ENCODE data around the gene ADH7.
"Not testable (repeated sequence)": the region's sequence is repeated elsewhere in the genome, so short reads cannot be mapped to it uniquely, and the experiment has no call there.

Gene ADH7

GRCh38 chr4:99415762-99416161 lies 19.4 kb downstream of the ADH7 start:
- DNase-seq (ENCODE audit: low read depth) = not testable (repeated sequence)

DNA sequence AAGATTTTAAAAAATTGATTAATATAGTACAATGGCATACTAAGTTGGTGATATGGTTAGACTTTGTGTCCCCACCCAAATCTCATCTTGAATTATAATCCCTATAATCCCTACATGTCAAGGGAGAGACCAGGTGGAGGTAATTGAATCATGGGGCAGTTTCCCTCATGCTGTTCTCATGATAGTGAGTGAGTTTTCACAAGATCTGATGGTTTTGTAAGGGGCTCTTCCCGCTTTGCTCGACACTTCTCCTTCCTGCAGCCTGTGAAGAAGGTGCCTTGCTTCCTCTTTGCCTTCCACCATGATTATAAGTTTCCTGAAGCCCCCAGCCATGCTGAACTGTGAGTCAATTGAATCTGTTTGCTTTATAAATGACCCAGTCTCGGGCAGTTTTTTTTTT lies 20.2 kb downstream of the ADH7 start:
- not testable (repeated sequence) for DNase-seq (ENCODE audit: low read depth)

GRCh38 chr4:99414401-99414800 lies 20.7 kb downstream of the ADH7 start:
- no peak for DNase-seq (ENCODE audit: low read depth)

- no peak for DNase-seq (ENCODE audit: low read depth)
Observed at GRCh38 chr4:99413140-99413539, 22.0 kb downstream of the ADH7 start.

DNA sequence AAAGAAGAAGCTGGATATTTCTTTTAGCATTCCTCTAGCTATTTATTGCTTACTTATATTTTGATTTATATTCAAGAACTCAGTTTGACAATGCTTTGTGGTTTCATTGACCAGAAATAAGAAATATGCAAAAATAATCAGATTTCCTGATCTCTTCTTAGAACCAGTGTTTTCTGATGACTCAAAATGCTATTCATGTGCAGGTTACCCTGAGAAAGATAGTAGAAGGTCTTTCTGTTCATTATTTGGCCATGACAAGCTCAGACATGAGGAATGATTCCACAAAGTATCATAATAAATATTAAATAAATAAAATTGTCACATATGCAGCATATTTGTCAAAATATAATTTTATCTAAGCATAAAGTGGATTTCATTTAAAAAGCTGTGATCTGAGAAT lies 24.1 kb downstream of the ADH7 start:
- DNase-seq (ENCODE audit: low read depth) = no peak

DNA sequence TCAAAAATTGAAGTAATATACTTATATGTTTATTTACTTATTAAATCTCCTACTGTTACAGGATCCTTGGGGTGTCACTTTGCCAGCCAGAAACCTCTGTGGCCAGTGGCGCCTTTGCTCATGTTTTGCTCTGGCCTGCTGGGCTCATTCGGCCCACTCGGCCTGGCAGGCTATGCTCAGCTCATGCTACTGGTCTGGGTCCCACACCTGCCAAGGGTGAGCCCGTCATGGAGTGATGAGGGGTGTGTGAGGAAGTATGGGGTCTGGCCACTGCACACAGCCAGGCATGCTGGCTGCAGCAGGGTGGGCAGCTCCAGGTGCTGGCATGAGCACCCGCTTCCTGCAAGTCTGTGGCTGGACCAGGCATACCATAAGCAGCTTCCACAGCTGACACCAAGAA lies 25.1 kb downstream of the ADH7 start:
- DNase-seq (ENCODE audit: low read depth) = no peak

DNA sequence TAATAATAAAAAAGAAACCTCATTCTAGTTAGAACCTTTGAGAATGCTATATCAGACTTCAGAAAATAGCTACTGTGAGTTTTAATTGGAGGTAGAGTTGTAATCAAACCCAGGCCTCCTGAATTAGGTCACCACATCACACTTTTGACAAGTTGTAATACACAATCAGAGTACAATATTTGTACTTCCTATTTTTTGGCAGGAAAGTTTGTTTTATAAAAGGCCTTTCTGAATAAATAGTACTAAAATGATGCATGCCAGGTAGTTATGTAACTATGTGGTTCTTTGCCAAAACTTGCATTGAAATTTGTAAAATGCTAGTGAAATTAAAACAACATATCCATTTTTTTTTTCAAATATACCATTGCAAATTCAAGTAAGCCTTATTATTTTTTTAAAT lies 26.8 kb downstream of the ADH7 start:
- DNase-seq (ENCODE audit: low read depth) = no peak

GRCh38 chr4:99405433-99406115 lies 29.6 kb downstream of the ADH7 start:
- peak; percentile 88 for DNase-seq (ENCODE audit: low read depth)

GRCh38 chr4:99404595-99405287 lies 30.4 kb downstream of the ADH7 start:
- peak; percentile 93 for DNase-seq (ENCODE audit: low read depth)

DNA sequence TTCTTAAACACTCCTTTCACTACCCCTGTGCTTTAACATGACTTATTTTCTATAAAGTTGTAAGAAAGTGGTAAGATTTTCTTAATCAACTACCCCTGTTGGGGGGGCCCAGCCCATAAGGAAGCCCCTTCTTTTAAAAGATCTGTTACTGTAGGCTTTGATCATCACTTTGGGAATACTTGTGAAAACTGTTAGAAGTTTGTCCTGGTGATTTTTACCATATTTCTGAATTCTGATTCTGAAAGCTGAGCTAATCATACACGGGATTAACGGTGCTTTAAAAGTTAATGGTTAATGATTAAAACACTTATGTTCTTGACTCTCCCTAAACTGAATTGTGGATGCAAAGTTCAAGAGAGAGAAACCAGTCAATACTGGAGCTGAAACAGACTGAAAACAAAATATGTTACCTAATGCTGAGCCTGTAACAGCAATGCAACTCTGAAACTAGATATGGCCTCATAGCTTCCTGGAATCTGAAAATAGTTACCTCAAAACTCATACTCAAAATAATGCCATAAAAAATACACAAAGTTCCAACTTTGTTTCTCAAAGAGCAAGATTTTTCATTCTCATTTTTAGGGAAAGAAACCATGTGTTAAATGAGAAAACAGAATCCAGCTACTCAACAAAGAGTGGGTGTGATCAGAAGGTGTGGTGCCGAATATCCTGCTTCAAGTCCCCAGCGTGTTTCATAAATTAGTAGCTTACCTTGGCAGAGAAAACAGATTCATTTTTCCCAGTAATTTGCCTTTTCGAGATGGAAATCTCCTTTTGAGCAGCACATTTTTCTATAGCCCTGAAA lies 31.6 kb downstream of the ADH7 start:
- DNase-seq (ENCODE audit: low read depth) = peak; percentile 77

DNA sequence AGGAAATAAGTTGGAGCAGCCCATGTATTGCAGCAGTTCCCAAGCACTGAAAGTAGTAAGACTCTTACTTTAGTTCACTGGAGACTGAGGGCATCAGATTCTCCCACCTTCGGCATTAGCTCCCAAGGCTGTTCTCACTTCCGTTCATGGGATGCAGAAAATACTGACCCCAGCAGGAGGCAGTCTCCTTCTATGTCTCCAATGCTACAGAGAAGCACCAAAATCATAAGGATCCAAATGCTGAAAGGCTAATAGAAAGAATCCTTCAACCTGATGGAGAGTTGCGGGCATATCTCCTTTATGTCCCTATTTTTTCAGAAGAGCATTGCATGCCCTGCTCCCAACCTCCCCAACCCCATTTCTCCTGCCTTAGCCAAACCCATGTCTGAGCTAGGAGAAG lies 32.4 kb downstream of the ADH7 start:
- no peak for DNase-seq (ENCODE audit: low read depth)

- DNase-seq (ENCODE audit: low read depth) = no peak
Observed at GRCh38 chr4:99400831-99401230, 34.3 kb downstream of the ADH7 start.

GRCh38 chr4:99399017-99399416 lies 36.1 kb downstream of the ADH7 start:
- DNase-seq (ENCODE audit: low read depth) = no peak

DNA sequence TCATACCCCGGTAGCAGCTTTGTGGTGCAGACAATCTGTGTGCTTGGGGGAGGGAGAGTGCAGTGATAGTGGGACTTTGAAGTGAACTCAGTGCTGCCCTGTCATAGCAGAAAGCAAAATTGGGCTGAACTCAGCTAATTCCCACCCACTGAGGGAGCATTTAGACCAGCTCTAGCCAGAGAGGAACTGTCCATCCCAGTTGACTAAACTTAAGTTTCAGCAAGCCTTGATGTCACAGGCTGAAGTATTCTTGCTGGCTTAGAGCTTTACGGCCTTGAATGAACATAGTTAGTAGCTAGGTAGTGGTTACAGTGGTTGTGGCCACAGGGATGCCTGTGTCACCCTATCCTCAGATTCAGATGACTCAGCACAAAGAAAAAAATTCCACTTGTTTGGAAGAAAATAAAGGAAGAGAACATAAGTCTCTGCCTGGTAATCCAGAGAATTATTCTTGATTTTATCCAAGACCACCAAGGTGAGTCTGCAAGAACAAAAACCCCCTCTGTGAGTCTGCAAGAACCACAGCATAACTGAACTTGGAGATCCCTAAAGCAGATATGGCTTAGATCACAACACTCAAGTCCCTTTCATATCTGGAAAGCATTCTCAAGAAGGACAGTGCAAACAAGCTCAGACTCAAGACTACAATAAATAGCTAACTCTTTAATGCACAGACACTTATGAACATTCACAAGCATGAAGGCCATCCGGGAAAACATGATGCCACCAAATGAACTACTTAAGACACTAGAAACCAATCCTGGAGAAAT lies 39.4 kb downstream of the ADH7 start:
- DNase-seq (ENCODE audit: low read depth) = no peak

DNA sequence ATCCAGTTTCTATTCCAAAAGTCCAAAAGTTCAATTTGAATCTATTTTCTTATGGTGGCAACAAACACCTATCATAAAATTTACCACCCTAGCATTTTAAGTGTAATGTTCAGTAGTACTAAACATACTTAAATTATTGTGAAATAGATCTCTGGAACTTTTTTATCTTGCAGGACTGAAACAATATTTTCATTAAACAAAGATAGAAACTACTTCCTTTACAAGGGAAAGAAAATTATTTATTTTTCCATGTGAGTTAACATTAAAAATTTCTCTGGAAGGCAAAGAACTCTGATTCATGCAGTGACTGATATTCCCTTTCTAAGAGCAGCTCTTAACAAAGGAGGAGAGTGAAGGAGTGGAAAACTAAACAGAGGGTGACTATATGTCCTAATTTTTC lies 40.2 kb downstream of the ADH7 start:
- DNase-seq (ENCODE audit: low read depth) = no peak

DNA sequence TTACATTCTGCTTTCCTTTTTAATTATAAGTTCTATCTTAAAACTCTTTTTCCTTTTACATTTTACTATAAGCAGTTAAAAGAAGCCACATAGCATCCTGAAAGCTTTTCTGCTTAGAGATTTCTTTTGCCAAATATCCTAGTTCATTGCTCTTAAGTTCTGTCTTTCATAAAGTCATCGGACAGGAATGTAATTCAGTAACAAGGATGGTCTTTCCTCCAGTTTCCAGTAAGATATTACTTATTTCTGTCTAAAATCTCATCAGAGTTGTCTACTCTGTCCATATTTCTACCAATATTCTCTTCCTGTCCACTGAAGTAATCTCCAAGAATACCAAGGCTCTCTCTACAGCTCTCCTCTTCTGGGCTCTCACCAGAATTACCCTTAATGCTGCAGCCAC lies 45.1 kb downstream of the ADH7 start:
- DNase-seq (ENCODE audit: low read depth) = peak; percentile 70

- no peak for DNase-seq (ENCODE audit: low read depth)
Observed at GRCh38 chr4:99389606-99390005, 45.5 kb downstream of the ADH7 start.

DNA sequence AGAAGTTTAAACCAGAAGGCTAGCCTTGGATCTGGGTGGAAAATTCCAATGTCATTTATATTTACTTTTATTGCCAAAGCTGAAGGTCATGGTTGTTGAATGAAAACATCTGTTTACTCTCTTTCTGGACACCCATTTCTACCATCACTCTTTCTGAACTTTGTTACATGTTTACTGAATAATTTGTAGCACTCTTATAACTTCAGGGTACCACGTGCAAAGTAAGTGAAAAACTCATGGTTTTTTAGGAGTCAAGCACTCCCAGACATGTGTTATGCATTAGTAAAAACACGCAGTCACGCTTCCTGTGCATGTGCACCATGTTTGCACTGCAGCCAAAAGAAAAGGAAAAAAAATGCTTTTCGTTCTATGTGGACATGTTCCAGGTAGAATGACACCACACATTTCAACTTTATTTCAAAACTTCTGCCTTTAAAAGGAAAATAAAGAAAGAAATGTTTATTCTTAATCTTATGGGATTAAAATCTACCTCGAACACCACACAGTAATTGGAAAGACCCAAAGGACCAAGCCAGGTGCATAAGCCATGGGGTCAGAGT lies 51.2 kb downstream of the ADH7 start:
- DNase-seq (ENCODE audit: low read depth) = peak; percentile 97

DNA sequence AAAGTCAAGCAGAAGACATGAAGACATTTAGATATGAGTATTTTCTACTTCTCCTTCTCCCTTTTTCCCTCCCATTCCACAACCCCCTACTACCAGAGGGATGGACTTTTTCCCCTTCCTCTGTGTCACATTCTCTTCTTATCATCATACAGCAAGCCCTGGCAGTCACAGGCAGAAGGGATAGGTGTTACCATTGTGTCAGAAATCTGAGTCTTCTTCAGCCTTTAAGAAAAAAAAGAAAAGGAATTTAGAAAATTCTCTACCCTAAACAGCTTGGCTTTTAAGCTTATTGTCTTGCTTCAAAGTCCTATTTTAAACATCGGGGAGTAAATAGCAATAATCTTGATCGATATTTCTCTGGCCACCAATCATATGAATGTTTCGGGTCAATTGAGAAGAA lies 51.7 kb downstream of the ADH7 start:
- no peak for DNase-seq (ENCODE audit: low read depth)

DNA sequence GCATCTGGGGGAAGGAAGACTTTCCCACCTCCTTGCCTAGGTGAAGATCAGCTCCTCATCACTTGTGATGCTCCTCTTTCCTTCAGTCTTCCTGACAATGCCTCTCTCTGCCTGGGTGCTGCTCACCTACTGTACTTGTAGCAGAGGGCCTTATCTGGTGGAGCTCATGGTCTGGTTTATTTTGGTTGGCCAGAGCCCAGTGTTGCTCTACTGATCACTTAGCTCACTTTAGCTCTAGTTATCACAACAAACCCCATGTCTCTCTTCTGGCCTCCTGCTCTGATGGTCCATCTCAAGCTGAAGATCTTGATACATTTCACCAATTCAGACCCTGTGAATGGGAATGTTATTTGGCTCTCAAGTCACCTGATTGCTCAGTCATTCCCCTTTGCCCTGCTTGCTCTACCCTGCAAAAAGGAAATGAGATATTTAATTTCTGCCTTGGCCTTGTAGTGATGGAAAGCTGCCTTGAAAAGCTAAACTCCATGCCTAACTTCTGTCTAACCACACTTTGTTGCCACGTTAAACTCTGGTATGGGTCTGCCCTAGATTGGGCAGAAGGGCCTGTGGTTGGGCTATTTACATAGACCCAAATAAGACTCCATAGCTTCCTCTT lies 52.3 kb downstream of the ADH7 start:
- no peak for DNase-seq (ENCODE audit: low read depth)

DNA sequence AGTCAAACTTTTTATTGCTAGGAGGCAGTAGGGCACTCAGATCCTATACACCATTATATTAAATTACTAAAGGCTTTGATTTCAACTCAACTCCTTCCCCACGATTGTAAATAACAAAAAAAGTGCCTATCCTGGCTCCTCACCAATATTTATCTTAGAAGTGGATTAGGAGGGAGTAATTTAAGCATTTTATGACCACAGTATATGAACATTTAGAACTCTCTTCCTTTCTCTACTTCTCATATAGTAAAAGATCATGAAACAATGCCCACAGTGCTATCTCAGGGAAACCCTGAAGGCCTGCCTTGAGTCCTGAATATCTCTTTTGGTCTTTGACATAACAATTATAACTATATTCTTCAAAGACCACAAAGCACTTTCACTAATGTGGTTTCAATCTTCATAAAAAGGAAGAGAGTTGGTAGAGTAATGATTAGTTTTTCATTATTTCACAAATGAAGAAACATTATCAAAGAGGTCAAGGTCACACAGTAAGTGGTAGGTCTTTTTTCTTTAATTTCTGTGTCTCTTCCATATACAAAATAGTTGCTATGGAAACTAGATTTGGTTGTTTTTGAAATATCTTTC lies 53.5 kb downstream of the ADH7 start:
- DNase-seq (ENCODE audit: low read depth) = no peak

All from fibroblast of the conjunctiva (primary cell).